SU-DHL-6 (cell line): ENCODE results near the gene HEBP1.

Experiments used
- H2AFZ ChIP-seq: fragments of 200-600 bp; sonication (generic); 2 replicates; pipeline ENCODE4 v1.6.1; 2014; ENCODE audit warnings: low read depth, mild to moderate bottlenecking, moderate library complexity, mixed read lengths, antibody characterized with exemption, low read length; ENCODE audit not compliant: severe bottlenecking
- H3F3A ChIP-seq: fragments of 200-600 bp; shearing (Covaris generic); 2 replicates; pipeline ENCODE4 v1.6.0; 2016; ENCODE audit warnings: antibody characterized with exemption, mild to moderate bottlenecking; ENCODE audit not compliant: insufficient read depth
- H3K27ac ChIP-seq: fragments of 200-600 bp; sonication (generic); 2 replicates; pipeline ENCODE4 v1.5.1; 2016; ENCODE audit warnings: low read depth, mild to moderate bottlenecking, low read length, moderate library complexity, mixed read lengths
- H3K27me3 ChIP-seq: fragments of 200-600 bp; sonication (generic), shearing (Covaris generic); 2 replicates; pipeline ENCODE4 v1.6.0; 2014; ENCODE audit warnings: mild to moderate bottlenecking, low read length
- H3K36me3 ChIP-seq: fragments of 200-600 bp; sonication (generic); 2 replicates; pipeline ENCODE4 v1.6.1; 2014; ENCODE audit warnings: mild to moderate bottlenecking, low read length, mixed read lengths
- H3K4me2 ChIP-seq: fragments of 300-600, 200-600 bp; shearing (Covaris generic), sonication (generic); 2 replicates; pipeline ENCODE4 v1.6.0; 2014; ENCODE audit warnings: low read length, low read depth, mild to moderate bottlenecking; ENCODE audit not compliant: poor library complexity, severe bottlenecking
- H3K4me3 ChIP-seq: fragments of 200-600 bp; sonication (generic); 2 replicates; pipeline ENCODE4 v1.5.1; 2014; ENCODE audit warnings: antibody characterized with exemption, low read length, mild to moderate bottlenecking, mixed read lengths; ENCODE audit not compliant: insufficient read depth, poor library complexity, severe bottlenecking
- H3K79me2 ChIP-seq: fragments of 200-600 bp; sonication (generic); 2 replicates; pipeline ENCODE4 v1.6.1; 2014; ENCODE audit warnings: mild to moderate bottlenecking, low read length, moderate library complexity; ENCODE audit not compliant: insufficient read depth
- H3K9ac ChIP-seq: fragments of 200-600 bp; sonication (generic); 2 replicates; pipeline ENCODE4 v1.7.0; 2014; ENCODE audit warnings: mild to moderate bottlenecking, low read length
- H3K9me2 ChIP-seq: fragments of 200-600 bp; sonication (generic); replicated peaks from 2 replicates; pipeline ENCODE4 v1.6.1; 2014; ENCODE audit warnings: low read length; ENCODE audit not compliant: insufficient read depth
- H3K9me3 ChIP-seq: fragments of 200-600 bp; sonication (generic); 2 replicates; pipeline ENCODE4 v1.6.1; 2014; ENCODE audit warnings: low read length, mixed read lengths; ENCODE audit not compliant: insufficient read depth
- H4K20me1 ChIP-seq: fragments of 200-600 bp; sonication (generic); 2 replicates; pipeline ENCODE4 v1.6.1; 2014; ENCODE audit warnings: low read depth, mild to moderate bottlenecking, antibody characterized with exemption, low read length, moderate library complexity, mixed read lengths
- EZH2phosphoT487 ChIP-seq: fragments of 200-600 bp; sonication (generic), shearing (Covaris generic); conservative IDR thresholded peaks from 2 replicates; pipeline ENCODE4 v1.6.1; 2018; ENCODE audit warnings: mild to moderate bottlenecking, antibody characterized with exemption, low read length, moderate library complexity, mixed read lengths
- TF ChIP-seq, protein P1 (sequence below): fragments of 200-600 bp; sonication (generic); IDR thresholded peaks from one replicate; pipeline ENCODE4 v1.5.1; 2017; ENCODE audit warnings: antibody characterized with exemption, mild to moderate bottlenecking, low read length, moderate library complexity; ENCODE audit not compliant: insufficient read depth, poor library complexity, severe bottlenecking

Gene HEBP1

DNA sequence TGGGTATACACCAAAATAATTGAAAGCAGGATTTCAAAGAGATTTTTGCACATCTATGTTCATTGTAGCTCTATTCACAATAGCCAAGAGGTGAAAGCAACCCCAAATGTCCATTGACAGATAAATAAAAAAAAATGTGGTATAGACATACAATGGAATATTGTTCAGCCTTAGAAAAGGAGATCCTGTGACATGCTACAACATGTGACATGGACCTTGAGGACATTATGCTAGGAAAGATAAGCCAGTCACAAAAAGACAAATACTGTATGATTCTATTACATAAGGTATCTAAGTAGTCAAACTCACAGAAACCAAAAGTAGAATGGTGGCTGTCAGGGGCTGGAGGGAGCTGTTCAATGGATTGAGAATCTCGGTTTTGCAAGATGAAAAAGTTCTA, 60.2 kb downstream of the HEBP1 start:
- no peaks in the 10 kb centered on the region for H3K9me3 ChIP-seq
- H3F3A ChIP-seq = no peaks in the 10 kb centered on the region
- no peaks in the 10 kb centered on the region for H3K9me2 ChIP-seq
- no peaks in the 10 kb centered on the region for H3K36me3 ChIP-seq
- H3K27ac ChIP-seq = no peak overlapping the region
- H3K4me2 ChIP-seq = no peak overlapping the region
- H2AFZ ChIP-seq = no peak overlapping the region
- H3K9ac ChIP-seq = no peak overlapping the region
- H3K4me3 ChIP-seq = no peak overlapping the region
- H4K20me1 ChIP-seq = no peaks in the 10 kb centered on the region
- H3K27me3 ChIP-seq = no peaks in the 10 kb centered on the region
- TF ChIP-seq, protein P1, sequence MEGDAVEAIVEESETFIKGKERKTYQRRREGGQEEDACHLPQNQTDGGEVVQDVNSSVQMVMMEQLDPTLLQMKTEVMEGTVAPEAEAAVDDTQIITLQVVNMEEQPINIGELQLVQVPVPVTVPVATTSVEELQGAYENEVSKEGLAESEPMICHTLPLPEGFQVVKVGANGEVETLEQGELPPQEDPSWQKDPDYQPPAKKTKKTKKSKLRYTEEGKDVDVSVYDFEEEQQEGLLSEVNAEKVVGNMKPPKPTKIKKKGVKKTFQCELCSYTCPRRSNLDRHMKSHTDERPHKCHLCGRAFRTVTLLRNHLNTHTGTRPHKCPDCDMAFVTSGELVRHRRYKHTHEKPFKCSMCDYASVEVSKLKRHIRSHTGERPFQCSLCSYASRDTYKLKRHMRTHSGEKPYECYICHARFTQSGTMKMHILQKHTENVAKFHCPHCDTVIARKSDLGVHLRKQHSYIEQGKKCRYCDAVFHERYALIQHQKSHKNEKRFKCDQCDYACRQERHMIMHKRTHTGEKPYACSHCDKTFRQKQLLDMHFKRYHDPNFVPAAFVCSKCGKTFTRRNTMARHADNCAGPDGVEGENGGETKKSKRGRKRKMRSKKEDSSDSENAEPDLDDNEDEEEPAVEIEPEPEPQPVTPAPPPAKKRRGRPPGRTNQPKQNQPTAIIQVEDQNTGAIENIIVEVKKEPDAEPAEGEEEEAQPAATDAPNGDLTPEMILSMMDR = no peak
- TF ChIP-seq EZH2phosphoT487 = no peak
- no peaks in the 10 kb centered on the region for H3K79me2 ChIP-seq

DNA sequence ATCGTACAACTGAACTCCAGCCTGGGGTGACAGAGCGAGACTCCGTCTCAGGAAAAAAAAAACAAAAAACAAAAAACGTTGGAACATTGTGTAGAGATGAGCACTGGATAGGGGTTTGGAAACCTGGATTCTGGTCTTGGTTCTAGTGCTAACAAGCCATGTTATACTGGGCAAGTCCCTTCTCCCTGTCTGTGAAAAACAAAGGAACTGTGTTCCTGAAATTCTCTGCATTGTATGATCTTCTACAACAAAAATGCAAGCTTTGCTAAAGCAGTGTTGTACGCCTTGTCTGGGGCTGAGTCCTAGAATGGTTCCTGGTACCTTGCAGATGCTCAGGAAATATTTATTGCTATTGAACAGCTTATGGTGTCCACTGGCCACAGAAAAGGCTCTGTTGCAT, 61.5 kb downstream of the HEBP1 start:
- H4K20me1 ChIP-seq = no peaks in the 10 kb centered on the region
- no peak overlapping the region for H3K27ac ChIP-seq
- TF ChIP-seq, protein P1 = no peak
- no peak for TF ChIP-seq EZH2phosphoT487
- no peak overlapping the region for H2AFZ ChIP-seq
- no peak overlapping the region for H3K4me2 ChIP-seq
- H3K4me3 ChIP-seq = no peak overlapping the region
- no peaks in the 10 kb centered on the region for H3K9me3 ChIP-seq
- H3K9ac ChIP-seq = no peak overlapping the region
- no peaks in the 10 kb centered on the region for H3K79me2 ChIP-seq
- no peaks in the 10 kb centered on the region for H3F3A ChIP-seq
- no peaks in the 10 kb centered on the region for H3K9me2 ChIP-seq
- H3K36me3 ChIP-seq = no peaks in the 10 kb centered on the region
- no peaks in the 10 kb centered on the region for H3K27me3 ChIP-seq

DNA sequence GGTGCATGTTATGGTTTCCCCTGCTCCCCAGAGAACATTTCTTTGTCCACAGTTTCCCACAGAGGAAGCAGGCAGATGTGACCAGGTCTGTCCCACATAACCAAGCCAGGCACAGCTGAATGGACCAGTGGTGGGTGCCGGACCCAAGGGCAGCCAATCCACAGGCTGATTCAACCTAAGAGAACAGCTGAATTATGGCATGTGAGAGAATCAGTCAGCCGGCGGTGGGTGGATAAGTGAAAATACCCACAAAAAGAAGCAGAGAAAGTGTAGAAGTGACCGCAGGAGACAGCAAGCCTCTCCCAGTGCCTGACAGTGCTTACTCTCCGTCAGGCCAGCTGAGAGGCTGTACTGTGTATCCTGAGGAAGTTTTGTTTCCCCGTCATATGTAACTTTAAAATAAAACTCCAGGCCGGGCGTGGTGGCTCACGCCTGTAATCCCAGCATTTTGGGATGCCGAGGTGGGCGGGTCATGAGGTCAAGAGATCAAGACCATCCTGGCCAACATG, 63.0 kb downstream of the HEBP1 start:
- Histone ChIP-seq H3K27ac (no peak overlapping the region), H3F3A (no peaks in the 10 kb centered on the region), H3K27me3 (no peaks in the 10 kb centered on the region), H3K9me2 (no peaks in the 10 kb centered on the region), H3K4me2 (no peak overlapping the region), H3K9me3 (no peaks in the 10 kb centered on the region), H2AFZ (no peak overlapping the region), H3K79me2 (no peaks in the 10 kb centered on the region), H4K20me1 (no peaks in the 10 kb centered on the region), H3K36me3 (no peaks in the 10 kb centered on the region), H3K9ac (no peak overlapping the region), H3K4me3 (no peak overlapping the region)
- TF ChIP-seq EZH2phosphoT487 = no peak
- TF ChIP-seq, protein P1 = no peak

DNA sequence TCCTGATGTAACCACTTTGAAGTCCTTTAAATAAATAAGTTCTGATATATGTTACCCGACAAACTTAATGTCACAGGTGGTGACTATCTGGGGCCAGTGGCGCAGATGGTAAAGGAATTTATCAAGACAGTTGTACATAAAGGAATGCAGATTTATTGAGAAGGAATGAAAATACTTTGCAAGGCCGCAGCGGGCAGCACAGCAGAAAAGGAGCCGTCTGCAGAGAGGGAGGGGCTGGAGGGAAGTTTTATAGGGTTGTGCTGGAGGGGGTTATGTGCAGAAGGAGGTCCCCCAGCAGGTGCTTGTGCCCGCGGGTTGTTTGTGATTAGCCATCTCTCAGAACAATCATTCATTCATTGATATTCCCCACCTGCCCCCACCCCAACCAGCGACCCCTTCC, 65.5 kb downstream of the HEBP1 start:
- no peaks in the 10 kb centered on the region for H3K9me3 ChIP-seq
- H3K27me3 ChIP-seq = no peaks in the 10 kb centered on the region
- H3K4me3 ChIP-seq = no peak overlapping the region
- no peaks in the 10 kb centered on the region for H3K36me3 ChIP-seq
- H4K20me1 ChIP-seq = no peaks in the 10 kb centered on the region
- no peak overlapping the region for H2AFZ ChIP-seq
- no peak overlapping the region for H3K27ac ChIP-seq
- H3K9ac ChIP-seq = no peak overlapping the region
- no peaks in the 10 kb centered on the region for H3F3A ChIP-seq
- H3K79me2 ChIP-seq = no peaks in the 10 kb centered on the region
- H3K4me2 ChIP-seq = no peak overlapping the region
- no peak for TF ChIP-seq EZH2phosphoT487
- TF ChIP-seq, protein P1 = no peak
- H3K9me2 ChIP-seq = no peaks in the 10 kb centered on the region
